GM13976 (cell line): ENCODE results near the gene PRKCA.

Experiments
- DNase-seq: peaks from one replicate; pipeline ENCODE4 v3.0.0; 2012; ENCODE audit warnings: low spot score
- CTCF ChIP-seq: IDR thresholded peaks from 2 replicates; pipeline ENCODE4 v1.5.1; 2012; ENCODE audit warnings: borderline replicate concordance, mild to moderate bottlenecking; ENCODE audit not compliant: insufficient read depth; ENCODE audit errors: extremely low read depth, missing control alignments, control extremely low read depth
- in situ Hi-C: fragments of 300-500 bp; cut with MboI; formaldehyde crosslinking; loops from one replicate; pipeline ENCODE4 v1.12.0; 2022; ENCODE audit warnings: low sequenced_read_pairs, mixed read lengths, inconsistent platforms; ENCODE audit not compliant: unreplicated experiment

Gene PRKCA

GRCh38 chr17:66805567-66805966 is 503.2 kb downstream of the PRKCA start:
- in situ Hi-C loops: no loop called here
- no peak for DNase-seq
- no peak for TF ChIP-seq CTCF

GRCh38 chr17:66807182-66807581 is 504.8 kb downstream of the PRKCA start:
- in situ Hi-C loops: no loop called here
- TF ChIP-seq CTCF: no peak

DNA sequence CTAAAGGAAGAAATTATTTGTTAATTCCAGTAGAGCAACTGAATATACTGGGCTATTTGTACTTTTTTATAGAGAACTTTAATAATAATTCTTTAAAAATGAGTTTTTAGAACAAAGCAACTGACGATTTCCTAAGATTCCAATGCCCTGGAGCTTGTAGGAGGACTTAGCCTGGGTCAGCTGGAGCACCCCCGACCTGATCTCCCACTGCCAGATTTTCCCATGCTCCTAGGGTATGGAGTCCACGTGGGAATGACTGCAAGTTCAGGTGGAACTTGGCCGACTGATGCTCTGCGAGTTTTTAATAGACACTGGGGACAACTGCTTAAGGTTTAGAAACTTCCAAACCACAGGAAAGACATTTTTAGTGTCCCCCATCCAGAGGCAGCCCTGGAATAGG is 507.0 kb downstream of the PRKCA start:
- no peak for DNase-seq
- in situ Hi-C loops: no loop called here
- TF ChIP-seq CTCF: no peak

More at GRCh38 chr17:66807182-66807581, 504.8 kb downstream of the PRKCA start:
- no peak for DNase-seq

DNA sequence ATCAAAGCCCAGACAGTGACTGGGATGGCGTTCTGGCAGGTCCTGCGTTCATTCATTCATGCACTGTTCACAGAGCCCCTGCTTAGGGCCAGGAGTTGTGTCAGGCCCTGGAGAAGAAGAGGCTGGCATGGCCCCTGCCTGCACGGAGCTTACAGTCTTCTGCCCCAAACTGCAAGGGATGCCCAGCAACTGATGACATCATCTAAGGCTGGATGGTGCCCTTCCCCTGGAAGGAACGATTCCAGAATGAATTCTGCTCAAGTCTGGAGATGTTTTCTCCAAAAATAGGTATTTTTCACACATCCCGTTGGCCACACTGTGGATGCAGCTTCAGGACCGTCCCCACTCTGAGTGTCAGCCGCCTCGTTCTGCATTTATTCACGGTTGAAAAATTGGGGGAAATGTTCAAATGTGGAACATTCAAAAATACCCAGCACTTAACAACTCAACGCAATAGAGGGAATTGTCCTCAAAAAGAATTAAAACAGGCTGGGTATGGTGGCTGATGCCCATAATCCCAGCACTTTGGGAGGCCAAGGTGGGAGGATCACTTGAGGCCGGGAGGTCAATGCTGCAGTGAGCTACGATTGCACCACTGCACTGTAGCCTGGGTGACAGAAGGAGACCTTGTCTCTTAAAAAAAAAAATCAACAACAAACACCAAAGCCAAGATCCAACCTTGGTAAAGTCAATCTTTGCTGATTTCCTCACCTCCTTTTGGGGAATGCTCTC is 508.7 kb downstream of the PRKCA start:
- no peak for TF ChIP-seq CTCF
- in situ Hi-C loops: no loop called here
- DNase-seq: no peak

- no peak for DNase-seq
- in situ Hi-C loops: no loop called here
- no peak for TF ChIP-seq CTCF
Measured at GRCh38 chr17:66811683-66812054, 509.3 kb downstream of the PRKCA start.

GRCh38 chr17:66812571-66812970 is 510.2 kb downstream of the PRKCA start:
- DNase-seq: no peak
- no peak for TF ChIP-seq CTCF
- in situ Hi-C loops: no loop called here
